GM18507 (cell line): ENCODE results near the gene PTCRA.
"Not testable (repeated sequence)": the region's sequence is repeated elsewhere in the genome, so short reads cannot be mapped to it uniquely, and the experiment has no call there.

ENCODE experiments used
- DNase-seq: peaks from one replicate; pipeline ENCODE4 v3.0.0; 2011; ENCODE audit warnings: low read depth; ENCODE audit not compliant: insufficient read length; ENCODE audit errors: extremely low spot score
- FAIRE-seq: peaks from 2 replicates; lab custom pipeline; 2011; peaks lifted over from hg19 to GRCh38; lab: Jason Lieb, UNC

The PTCRA gene

DNA sequence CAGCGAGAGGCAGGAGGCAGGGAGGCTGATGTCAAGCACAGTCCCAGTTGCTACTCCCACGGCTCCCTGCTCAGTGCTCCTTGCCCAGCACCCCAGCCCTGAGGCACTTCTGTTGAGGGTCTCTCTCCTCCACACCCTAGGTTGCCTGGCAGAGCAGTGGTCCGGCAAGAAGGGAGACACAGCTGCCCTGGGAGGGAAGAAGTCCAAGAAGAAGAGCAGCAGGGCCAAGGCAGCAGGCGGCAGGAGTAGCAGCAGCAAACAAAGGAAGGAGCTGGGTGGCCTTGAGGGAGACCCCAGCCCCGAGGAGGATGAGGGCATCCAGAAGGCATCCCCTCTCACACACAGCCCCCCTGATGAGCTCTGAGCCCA, 22.6 kb downstream of the PTCRA start:
- DNase-seq, result no peak
- no peak for FAIRE-seq

DNA sequence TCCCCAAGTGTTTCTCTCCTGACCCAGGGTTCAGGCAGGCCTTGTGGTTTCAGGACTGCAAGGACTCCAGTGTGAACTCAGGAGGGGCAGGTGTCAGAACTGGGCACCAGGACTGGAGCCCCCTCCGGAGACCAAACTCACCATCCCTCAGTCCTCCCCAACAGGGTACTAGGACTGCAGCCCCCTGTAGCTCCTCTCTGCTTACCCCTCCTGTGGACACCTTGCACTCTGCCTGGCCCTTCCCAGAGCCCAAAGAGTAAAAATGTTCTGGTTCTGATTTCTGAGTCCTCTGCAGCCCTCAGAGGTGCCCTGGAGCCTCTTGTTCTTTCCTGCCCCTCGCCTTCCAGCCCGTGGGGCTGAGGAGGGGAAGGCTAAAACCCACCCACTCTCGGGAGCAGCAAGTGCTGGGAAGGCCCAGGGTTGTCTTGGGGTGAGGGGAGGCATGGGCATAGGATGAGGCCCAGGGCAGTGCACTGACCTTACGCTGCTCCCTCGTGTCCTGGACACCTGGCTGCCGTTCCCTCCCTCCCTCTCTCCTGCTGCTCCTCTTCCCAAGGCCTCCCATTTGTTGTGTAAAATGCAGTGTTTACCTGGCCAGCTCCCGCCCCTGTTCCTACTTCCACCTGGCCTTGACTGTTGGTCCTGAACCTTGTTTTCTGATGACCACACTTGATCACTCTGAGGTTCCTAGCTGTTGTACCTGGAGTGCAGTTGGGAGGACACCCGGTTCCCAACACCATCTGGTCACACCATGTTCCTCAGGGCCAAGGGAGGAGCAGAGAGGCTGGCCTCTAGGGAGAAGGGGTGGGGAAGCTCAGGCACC, 23.3 kb downstream of the PTCRA start:
- FAIRE-seq, result no peak
- DNase-seq, result no peak

DNA sequence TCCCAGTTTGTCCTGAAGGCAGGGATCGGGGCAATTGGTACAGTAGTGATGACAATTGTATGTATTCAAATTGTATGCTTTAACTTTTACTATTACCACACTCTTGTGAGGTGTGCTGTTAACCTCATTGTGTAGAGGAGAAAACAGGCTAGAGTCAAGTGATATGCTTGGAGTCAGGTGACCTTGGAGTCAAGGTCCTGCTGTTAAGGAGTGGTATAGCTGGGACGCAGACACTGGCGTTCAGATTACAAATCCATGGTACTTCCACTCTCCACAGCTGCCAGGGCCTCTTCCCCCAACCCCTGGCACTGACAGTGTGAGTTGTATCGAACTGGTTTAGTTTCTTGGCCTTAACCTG, 23.9 kb downstream of the PTCRA start:
- no peak for FAIRE-seq

DNA sequence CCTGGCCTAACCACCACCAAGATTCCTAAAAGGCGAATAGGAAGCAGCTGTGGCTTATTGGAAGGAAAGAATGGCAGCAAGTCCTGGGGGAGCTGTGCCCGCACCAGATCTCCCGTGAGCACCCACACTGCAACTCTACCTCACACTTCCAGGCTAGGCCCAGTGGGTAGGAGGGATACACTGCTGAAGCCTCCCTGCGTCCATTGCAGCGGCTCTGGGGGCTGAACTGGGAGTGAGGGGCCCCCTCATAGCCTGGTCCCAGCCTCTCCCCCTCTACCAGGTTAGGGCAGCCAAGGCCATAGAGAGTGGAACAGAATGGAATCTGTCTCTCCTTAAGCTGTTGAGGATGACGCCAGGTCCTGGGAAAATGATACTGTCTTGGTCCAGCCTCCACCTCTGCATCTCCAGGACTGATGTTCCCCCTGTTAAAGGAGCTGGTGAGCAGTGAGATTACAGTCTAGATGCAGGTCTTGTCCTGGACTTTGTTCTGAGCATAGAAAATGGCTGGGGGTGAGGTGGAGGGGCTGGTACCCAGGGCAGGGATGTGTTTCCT, 24.7 kb downstream of the PTCRA start:
- DNase-seq (no peak), FAIRE-seq (no peak)

More for the DNA sequence above, 23.9 kb downstream of the PTCRA start:
- no peak for DNase-seq

DNA sequence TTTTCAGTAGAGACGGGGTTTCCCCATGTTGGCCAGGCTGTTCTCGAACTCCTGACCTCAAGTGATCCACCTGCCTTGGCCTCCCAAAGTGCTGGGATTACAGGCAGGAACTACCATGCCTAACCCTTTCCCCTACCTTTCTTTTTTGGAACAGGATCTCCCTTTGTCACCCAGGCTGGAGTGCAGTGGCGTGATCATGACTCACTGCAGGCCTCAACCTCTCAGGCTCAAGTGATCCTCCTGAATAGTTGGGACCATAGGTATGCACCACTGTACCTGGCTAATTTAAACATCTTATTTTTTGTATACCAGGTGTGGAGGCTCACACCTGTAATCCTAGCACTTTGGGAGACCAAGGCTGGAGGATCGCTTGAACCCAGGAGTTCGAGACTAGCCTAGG, 25.5 kb downstream of the PTCRA start:
- not testable (repeated sequence) for FAIRE-seq, DNase-seq

DNA sequence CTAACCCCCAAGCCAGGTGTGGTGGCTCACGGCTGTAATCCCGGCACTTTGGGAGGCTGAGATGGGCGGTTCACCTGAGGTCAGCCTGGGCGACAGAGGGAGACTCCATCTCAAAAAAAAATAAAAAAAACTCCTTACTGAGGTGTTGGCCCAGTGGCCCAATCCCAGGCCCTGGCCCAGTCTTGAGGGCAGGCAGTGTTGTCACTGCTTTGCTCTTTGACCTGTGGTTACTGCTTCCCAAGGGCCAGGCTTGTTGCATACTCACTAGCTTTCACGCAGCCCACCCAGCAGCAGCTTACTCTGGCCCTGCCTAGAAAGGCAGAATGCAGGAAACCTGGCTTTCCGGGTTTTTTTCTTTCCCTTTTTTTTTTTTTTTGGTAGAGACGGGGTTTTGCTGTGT, 26.6 kb downstream of the PTCRA start:
- FAIRE-seq (no peak), DNase-seq (no peak)

DNA sequence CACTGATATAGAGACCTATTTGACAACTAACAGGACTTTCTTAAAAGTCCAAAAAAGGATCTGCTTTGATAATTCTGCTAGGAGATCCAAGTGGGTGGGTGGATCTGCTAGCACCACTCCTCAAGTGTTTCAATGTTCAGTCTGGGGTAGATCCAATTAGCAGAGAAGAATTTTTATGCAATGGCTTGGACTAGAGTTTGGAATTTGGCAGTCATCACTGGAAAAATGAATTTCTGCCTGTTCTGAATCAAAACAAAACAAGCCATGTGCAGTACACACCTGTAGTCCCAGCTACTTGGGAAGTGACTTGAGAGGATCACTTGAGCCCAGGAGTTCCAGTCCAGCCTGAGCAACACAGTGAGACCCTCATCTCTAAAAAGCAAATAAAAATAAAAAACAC, 32.1 kb downstream of the PTCRA start:
- FAIRE-seq (no peak), DNase-seq (no peak)

DNA sequence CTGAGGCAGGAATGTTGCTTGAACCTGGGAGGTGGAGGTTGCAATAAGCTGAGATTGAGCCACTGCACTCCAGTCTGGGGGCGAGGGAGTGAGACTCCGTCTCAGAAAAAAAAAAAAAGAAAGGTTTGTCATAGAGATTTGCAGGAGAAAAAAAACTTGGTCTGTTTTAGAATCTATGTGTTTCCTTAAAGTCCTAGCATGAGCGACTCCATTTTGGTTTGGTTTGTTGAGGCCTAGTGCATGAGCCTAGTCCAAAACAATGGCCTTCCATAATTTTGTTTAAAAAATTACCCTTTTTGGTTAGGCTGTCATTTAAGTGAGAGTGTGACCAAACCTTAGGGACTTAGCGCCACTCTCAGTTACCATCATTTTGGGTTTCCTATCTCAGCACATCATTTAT, 36.5 kb downstream of the PTCRA start:
- FAIRE-seq (no peak), DNase-seq (no peak)

DNA sequence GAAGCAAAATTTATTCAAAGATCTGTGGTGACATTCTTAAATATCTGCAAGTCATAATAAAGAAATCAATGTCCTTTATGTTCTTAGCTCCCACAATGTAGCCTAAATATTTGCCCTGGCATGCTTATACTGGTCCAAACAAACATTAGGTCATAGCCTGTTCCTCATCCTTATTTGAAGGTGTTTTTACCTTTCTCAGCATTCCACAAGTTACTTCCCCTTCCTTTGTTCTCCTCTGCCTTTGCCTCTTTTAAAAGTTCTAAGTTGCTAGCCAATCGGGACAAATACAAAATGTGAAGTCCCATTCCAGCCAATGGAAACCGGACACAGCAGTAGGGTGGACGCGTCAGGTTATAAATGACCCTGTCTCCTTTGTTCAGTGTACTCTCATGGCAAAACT, 38.6 kb downstream of the PTCRA start:
- DNase-seq, FAIRE-seq: not testable (repeated sequence)

DNA sequence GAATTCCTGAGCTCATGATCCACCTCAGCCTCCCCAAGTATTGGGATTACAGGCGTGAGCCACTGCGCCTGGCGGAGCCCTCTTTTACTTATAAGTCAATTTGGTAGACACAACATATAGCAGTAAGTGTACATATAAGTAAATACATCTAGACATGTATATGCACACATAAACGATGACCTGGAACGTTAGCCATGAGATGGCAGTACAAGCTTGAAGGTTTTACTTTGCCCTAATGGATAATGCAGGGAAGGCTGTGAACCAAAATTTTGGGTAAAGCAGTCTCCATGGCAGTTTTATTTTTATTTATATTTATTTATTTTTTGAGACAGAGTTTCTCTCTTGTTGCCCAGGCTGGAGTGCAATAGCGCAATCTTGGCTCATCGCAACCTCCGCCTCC, 42.3 kb downstream of the PTCRA start:
- FAIRE-seq (no peak), DNase-seq (no peak)

DNA sequence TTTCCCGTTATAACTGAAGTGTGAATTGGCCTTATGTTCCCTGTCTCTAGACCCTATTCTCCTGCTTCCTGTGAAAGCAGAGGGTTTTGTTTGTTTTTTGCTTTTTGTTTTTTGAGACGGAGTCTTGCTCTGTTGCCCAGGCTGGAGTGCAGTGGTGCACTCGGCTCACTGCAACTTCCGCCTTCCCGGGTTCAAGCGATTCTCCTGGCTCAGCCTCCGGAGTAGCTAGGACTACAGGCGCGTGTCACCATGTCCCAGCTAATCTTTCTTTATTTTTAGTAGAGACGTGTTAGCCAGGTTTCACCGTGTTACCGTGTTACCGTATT, 44.0 kb downstream of the PTCRA start:
- FAIRE-seq, result no peak
- DNase-seq, result no peak

DNA sequence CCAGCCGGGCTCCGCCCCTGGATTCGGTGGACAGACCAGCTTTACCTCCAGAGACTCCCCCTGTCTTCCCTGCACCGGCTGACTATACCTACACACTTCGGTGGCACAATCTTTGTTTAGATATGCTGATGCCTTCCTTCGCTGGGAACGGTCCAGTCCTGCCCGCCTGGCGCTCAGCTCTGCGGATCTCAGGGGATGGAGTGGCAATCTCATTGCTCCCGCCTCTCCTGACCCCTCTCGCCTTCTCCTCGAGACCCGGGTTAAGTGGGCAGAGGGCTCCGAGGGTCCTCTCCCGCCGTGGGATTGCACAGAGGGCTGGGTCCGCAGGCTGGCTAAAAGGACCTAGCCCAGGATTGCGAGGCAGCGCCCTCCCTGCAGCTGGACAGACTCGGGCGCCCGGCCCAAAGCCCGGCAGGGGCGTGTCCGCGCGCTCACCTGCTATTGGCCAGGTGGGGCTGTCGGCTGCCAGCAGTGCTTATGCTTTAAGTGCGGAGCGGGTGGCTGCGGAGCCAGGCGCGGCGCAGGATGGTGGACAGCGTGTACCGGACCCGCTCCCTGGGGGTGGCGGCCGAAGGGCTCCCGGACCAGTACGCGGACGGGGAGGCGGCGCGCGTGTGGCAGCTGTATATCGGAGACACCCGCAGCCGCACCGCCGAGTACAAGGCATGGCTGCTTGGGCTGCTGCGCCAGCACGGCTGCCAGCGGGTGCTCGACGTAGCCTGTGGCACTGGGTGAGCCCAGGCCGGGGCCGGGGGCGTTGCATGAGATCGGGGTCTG, 44.6 kb downstream of the PTCRA start, which contains the start of gene GNMT:
Gene GNMT (plus strand): TSS at position 512 of the 777 bp plus-strand sequence. CDS start 14 bp downstream, at position 526.
- no peak for FAIRE-seq
- DNase-seq, result no peak

DNA sequence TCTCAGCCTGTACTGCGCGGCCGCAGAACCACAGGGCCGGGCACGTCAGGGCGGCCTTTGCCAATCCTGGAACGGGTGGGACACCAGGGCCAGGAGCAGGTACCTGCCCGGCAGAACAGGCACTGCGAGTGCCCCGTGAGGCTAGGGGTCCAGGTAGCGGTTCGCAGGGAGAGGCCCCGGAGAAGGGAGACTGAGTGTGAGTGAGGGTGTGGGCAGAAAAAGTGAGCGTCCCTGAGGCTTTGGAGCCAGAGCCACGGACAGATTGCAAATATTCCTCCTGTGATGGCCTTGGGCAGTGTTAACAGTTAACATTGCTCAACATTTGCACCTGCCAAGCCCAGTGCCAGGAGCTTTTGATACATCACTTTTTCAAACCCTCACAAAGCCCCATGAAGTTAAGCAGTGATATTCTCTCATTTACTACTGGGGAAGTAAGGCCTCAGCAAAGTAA, 45.2 kb downstream of the PTCRA start:
- FAIRE-seq, result no peak
- DNase-seq, result no peak

DNA sequence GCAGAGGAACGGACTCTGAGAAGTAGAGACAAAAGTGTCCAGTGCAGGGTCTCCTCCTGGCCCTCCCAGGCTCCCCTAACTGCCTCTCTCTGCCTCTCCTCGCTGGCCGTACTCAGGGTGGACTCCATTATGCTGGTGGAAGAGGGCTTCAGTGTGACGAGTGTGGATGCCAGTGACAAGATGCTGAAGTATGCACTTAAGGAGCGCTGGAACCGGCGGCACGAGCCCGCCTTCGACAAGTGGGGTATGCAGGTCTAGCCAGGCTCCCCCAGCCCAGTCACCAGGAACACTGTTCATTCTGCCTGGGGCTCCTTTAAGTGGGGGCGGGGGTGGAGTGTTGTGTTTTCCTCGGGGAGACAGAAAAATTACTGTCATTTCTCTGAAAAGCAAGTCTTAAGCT, 46.2 kb downstream of the PTCRA start:
- DNase-seq (no peak), FAIRE-seq (no peak)

DNA sequence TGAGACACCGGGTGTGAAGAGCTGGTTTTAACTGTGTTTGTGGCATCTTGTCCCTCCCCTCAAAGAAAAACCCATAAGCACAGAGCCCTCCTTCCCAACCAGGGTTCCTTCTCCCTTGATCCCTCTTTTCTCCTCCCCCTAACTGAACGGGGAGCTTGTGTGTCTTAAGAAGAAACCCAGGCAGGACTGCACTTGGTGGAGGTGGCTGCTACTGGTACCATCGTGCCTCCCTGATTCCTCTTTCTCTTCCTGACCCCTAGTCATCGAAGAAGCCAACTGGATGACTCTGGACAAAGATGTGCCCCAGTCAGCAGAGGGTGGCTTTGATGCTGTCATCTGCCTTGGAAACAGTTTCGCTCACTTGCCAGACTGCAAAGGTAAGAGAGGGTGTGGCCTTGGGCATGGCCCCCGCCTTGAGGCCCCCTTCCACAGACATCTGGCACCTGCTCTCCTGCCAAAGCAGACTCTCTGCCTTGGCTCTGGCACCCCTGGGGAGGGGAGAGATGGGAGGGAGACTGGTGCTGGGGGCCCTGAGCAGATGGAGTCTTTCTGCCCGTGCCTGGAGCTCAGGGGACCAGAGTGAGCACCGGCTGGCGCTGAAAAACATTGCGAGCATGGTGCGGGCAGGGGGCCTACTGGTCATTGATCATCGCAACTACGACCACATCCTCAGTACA, 46.8 kb downstream of the PTCRA start:
- no peak for FAIRE-seq

DNA sequence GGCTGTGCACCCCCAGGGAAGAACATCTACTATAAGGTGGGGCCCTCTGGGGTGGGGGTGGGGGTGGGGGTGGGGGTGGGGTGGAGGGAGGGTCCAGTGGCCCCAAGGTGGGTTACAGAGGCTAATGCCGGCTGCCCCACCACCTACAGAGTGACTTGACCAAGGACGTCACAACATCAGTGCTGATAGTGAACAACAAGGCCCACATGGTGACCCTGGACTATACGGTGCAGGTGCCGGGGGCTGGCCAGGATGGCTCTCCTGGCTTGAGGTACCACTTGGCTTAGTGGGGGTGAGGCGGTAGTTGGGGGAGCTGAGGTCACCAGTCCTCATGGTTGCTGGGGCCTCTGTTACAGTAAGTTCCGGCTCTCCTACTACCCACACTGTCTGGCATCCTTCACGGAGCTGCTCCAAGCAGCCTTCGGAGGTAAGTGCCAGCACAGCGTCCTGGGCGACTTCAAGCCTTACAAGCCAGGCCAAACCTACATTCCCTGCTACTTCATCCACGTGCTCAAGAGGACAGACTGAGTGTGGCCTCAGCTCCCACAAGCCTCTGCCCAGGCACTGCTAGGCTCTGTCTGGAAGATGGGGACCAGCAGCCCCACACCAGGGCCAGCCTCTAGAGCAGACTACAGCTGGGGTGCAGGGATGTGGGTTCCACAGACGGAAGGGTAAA, 47.5 kb downstream of the PTCRA start:
- no peak for DNase-seq
- FAIRE-seq, result no peak

More for the DNA sequence above, 46.8 kb downstream of the PTCRA start:
- DNase-seq, result no peak

DNA sequence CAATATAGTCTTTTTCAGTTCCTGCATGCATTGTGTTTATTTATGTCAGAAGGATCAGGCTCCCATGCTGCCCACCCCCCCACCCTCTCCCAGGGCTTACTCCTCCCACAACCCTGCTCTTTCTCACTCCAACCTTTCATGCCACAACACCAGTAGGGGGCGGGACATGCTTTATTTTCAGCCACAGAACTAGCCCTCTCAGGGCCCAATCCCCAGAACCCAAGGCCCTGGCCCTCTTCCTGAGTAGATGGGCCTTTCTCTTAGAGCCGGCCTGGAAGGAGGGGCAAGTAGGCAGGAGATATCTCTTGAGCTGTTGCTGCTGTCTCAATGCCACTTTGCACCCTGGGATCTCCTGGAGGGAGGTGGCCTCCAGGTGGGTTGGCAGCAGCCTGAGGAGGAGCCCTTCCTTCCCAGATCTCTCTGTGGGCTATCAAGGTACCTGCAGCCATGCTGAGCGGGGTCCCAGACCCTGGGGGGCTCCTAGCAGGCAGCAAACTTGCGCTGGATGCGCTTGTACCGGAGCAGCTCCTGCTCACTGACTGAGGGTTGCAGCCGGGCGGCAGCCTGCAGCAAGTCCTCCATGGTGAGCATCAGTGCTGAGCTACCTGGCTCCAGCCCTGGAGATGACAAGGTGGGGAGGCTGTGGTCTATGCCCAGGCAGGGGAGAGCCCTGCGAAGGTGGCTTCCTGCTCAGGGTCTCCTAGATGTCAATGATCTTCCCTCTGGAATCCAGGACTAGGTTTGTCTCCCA, 48.2 kb downstream of the PTCRA start:
- no peak for DNase-seq
- no peak for FAIRE-seq

DNA sequence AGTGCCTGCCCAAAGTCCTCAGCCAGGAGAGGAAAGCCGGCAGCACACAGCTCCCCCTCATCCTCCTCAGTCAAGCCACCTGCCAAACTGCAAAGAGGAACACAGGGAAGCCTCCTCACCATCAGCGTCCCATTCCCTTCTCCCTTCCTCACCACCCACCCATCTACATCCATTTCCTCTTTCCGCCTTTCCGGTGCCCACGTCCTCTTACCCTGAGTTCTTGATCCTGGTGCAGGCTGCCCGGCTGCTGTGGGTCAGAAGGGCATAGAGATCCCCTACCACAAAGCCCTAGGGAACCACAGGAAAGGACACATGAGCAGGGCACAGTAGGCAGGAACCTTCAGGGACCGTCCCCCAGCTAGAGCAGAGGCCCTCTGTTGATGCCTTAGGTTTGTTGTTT, 50.7 kb downstream of the PTCRA start:
- DNase-seq (no peak), FAIRE-seq (no peak)

DNA sequence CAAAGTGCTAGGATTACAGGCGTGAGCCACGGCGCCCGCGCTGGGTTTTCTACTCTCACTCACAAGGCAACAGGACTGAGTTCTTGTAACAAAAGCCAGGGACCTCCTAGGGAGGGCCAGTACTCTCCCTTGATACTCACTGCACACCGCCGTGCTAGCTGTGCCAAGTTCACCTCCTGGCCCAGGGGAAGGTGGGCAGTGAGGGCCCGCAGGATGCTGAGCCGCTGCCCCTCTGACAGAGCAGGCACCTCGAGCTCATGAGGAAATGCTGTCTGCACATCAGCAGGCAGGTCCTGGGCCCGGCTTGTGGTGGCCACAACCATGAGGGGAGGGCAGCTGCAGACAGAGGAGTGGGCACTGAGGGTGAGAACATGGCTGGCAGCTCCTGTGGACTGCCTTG, 51.4 kb downstream of the PTCRA start:
- DNase-seq (no peak), FAIRE-seq (no peak)
